ENCODE data around the gene SPON2. TPM values are rescaled to one million over a fixed set of nuclear protein-coding genes. Genes with fewer than 3 reads are reported as not detected.

SPON2 gene
- total and polyA plus RNA-seq, 10 donors = 8.3 to 51.3 (median 27.1) TPM

GRCh38 chr4:1176398-1177273, 4.3 kb upstream of the SPON2 start:
- Histone ChIP-seq H3K4me3 (no peak overlapping the region), H3K36me3 (peaks cover 0 to 3% (median 0%) of the 10 kb centered on the region in 6 donors), H3K4me1 (peaks cover 9 to 49% (median 25%) of the 10 kb centered on the region in 6 donors), H3K9me3 (peaks cover 0 to 22% (median 13%) of the 10 kb centered on the region in 8 donors), H3K27me3 (replicated peaks in 1 of 7) (peaks cover 0 to 25% (median 14%) of the 10 kb centered on the region in 7 donors), H3K27ac (no peak overlapping the region)
- peak; percentile 76 for DNase-seq
- intact Hi-C loops (cut with DNase I; ENCODE audit: low total_unique reads) = no loop called here
- TF ChIP-seq POLR2AphosphoS5 (IDR thresholded peaks at IDR 0.05) (peak in 2 of 3 donors; percentile 43 to 44), POLR2A (IDR thresholded peaks at IDR 0.05) (no peak)
- WGBS, 5 donors = 18 to 59% (median 36%) methylated on average over 1 of the region's 1 CpG; no CpG with 5 or more reads in 1 of the 5 donors

DNA sequence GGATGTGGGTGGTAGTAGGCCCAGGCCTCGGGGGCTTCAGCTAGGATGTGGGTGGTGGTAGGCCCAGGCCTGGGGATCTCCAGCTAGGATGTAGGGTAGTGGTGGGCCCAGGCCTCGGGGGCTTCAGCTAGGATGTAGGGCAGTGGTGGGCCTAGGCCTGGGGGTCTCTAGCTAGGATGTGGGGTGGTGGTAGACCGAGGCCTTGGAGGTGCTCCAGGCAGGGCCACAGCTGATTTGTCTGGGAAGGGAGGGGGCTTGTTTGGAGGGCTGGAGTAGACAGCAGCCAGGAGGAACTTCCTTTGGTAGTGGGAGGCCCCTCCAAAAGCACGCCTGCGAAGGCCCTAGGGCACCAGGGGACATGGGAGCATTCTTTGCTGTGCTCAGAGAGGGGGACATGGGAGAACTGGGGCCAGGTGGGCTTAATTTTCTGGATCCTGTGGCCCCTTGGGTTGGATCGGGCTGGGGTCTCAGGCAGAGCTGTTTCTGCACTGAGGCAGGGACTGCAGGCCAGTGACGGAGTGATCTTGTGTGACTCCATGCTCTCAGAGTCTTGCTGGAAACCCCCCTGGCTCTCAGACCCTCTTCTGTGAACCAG, 3.3 kb upstream of the SPON2 start:
- intact Hi-C loops (cut with DNase I; ENCODE audit: low total_unique reads) = no loop called here
- Histone ChIP-seq H3K4me1 (peaks cover 13 to 58% (median 34%) of the 10 kb centered on the region in 6 donors), H3K4me3 (no peak overlapping the region), H3K36me3 (peaks cover 0 to 4% (median 0%) of the 10 kb centered on the region in 6 donors), H3K27me3 (replicated peaks in 1 of 7) (peaks cover 0 to 34% (median 23%) of the 10 kb centered on the region in 7 donors), H3K27ac (no peak overlapping the region), H3K9me3 (peaks cover 0 to 13% (median 10%) of the 10 kb centered on the region in 8 donors)
- DNase-seq = no peak
- 89 to 97% (median 91%) methylated on average over 3 to 7 of the region's 7 CpGs for WGBS, 5 donors
- TF ChIP-seq CTCF (IDR thresholded peaks at IDR 0.05 in 8 of 11, conservative IDR thresholded peaks at IDR 0.05 in 3 of 11) (no peak), POLR2AphosphoS5 (IDR thresholded peaks at IDR 0.05) (no peak), POLR2A (IDR thresholded peaks at IDR 0.05) (no peak)

- Histone ChIP-seq H3K9me3 (peaks cover 0 to 7% (median 5%) of the 10 kb centered on the region in 8 donors), H3K27me3 (replicated peaks in 1 of 7) (peaks cover 0 to 40% (median 29%) of the 10 kb centered on the region in 7 donors), H3K4me3 (no peak overlapping the region), H3K27ac (no peak overlapping the region), H3K36me3 (peaks cover 0 to 10% (median 0%) of the 10 kb centered on the region in 6 donors), H3K4me1 (peaks cover 13 to 64% (median 38%) of the 10 kb centered on the region in 6 donors)
- TF ChIP-seq CTCF (IDR thresholded peaks at IDR 0.05 in 8 of 11, conservative IDR thresholded peaks at IDR 0.05 in 3 of 11) (no peak), POLR2AphosphoS5 (IDR thresholded peaks at IDR 0.05) (peak in 1 of 3 donors; percentile 18), POLR2A (IDR thresholded peaks at IDR 0.05) (no peak)
- no peak for DNase-seq
- 89 to 96% (median 91%) methylated on average over 15 to 20 of the region's 20 CpGs for WGBS, 5 donors
- intact Hi-C loops (cut with DNase I; ENCODE audit: low total_unique reads) = no loop called here
Measured at GRCh38 chr4:1174941-1175634, 2.7 kb upstream of the SPON2 start.

DNA sequence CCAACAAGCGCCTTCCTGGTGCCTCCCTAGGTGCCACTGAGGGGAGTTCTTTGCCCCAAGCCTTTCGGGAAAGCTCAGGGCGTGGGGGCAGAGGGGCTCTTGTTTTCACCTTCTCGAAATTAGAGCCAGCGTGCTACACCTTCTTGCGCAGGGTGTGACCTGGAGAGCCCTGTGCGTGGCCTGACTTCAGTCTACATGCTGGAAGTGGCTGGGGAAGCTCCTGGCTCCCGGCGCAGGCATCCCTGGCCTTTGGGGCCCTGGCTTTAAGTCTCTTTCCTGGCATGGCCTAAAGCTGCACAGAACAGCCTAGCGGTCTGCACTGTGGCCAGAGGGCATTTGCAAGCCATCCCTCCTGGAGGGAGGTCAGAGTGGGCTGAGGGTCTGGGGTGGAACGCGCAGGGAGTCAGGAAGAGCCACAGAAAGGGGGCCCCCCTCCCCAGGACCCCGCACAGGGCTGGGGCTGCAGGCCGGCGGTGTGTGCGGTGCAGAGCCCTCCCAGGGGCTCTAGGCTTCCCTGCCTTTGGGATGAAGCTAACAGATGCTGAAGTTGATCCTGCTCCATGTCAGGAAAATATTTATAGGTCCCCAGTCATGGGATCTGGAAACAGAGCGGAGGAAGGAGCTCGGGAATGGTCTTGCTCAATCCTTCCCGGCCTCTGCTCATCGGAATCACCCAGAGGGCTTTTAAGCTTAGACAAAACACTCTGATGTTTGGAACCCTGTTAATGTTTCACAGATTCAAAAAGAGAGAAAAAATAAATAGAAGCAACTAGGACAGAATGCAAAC, 781 bp upstream of the SPON2 start:
- Histone ChIP-seq H3K27ac (peak overlapping the region in 4 of 8 donors; percentile 11 to 76 (median 37)), H3K27me3 (replicated peaks in 1 of 7) (peaks cover 0 to 55% (median 30%) of the 10 kb centered on the region in 7 donors), H3K4me3 (no peak overlapping the region), H3K9me3 (no peaks in the 10 kb centered on the region), H3K4me1 (peaks cover 13 to 71% (median 41%) of the 10 kb centered on the region in 6 donors), H3K36me3 (peaks cover 0 to 22% (median 0%) of the 10 kb centered on the region in 6 donors)
- no peak for DNase-seq
- intact Hi-C loops (cut with DNase I; ENCODE audit: low total_unique reads) = no loop called here
- WGBS, 5 donors = 60 to 74% (median 61%) methylated on average over 15 to 20 of the region's 20 CpGs
- TF ChIP-seq POLR2A (IDR thresholded peaks at IDR 0.05) (no peak), CTCF (IDR thresholded peaks at IDR 0.05 in 8 of 11, conservative IDR thresholded peaks at IDR 0.05 in 3 of 11) (no peak), POLR2AphosphoS5 (IDR thresholded peaks at IDR 0.05) (peak in 1 of 3 donors; percentile 29)

All from spleen (tissue), 11 donors.